ENCODE measurements around the gene SLC6A11.

The SLC6A11 gene

DNA sequence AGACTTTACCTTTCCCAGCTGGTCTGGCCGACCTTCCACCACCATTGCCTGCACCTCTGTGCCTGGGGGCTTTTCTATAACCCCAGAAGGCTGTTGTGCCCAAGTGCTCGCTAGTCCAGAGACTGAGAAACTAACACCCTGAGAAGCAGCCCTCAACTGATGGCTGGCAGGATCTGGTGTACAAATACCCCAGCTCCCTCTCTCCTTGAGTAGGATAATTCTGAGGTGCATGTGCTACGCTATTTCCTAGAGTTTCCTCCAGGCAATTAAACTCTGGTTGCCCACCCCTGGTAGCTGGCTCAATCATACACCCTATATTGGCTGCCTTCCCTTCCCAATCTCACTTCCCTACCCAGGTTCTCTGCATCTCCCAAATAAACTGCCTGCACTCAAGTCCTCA, 165.0 kb downstream of the SLC6A11 start:
- no peak for DNase-seq (ENCODE audit: low read depth)

DNA sequence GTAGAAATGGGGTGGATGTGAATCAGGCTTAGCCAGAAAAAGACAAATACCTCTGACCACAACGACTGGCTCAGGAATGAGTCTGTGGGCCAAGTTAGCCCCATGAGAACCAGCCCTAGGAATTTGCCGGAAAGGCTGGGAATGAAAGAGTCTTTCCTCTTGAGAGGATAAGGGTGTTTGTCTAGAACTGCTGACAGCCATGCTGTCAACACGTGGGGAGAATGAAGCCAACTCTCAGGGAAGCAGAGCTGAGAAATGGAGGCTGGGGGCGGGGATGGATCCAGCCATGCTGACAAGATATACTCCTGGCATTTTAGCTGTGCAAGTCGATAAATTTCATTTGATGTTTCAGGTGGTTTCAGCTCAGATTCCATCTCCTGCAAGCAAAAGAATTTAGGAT, 165.9 kb downstream of the SLC6A11 start:
- no peak for DNase-seq (ENCODE audit: low read depth)

DNA sequence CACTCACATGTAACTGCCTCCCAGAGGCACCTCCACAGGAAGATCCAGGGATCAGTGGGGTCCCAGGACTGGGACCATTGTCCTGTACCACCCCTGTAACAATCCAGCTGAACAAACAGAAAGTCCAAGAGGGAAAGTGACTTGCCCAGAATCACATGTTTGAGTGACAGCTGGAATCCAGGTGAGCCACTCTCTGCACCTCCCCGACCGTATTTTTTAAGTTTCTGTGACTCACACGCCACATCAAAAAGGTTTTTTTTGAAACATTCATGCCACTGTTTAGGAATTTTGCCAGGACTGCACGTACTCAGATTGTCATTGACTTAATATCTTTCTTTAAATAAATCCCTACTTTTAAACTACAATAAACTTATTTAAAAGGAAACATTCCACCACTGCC, 166.8 kb downstream of the SLC6A11 start:
- no peak for DNase-seq (ENCODE audit: low read depth)

DNA sequence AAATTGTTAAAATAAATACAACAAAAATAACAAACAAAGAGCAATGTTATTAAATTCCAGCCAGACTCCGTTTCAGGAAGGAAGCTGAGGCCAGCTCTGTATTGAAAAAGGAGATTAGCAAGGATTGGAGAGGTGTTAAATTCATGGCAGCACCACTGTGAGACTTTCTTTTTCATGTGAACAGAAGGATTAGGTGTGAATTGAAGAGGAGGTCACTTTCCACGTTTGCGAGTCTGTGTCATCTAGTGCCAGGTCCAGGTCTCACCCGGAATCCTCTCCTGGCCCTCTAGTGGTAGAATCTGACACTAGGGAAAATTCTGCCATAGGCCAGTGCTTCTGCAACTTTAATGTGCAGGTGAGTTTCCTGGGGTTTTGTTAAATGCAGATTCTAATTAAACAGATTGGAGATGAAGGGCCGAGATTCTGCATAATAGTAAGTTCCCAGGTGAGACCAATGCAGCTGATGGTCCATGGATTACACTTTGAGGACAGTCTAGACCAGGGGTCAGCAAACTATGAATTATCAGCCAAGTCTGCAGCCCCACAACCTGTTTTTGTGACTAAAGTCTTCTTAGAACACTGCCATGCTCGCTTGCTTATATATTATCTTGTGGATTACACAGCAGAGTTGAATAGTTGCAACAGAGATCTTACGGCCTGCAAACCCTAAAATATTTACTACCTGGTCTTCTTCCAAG, 167.3 kb downstream of the SLC6A11 start:
- DNase-seq (ENCODE audit: low read depth) = no peak

DNA sequence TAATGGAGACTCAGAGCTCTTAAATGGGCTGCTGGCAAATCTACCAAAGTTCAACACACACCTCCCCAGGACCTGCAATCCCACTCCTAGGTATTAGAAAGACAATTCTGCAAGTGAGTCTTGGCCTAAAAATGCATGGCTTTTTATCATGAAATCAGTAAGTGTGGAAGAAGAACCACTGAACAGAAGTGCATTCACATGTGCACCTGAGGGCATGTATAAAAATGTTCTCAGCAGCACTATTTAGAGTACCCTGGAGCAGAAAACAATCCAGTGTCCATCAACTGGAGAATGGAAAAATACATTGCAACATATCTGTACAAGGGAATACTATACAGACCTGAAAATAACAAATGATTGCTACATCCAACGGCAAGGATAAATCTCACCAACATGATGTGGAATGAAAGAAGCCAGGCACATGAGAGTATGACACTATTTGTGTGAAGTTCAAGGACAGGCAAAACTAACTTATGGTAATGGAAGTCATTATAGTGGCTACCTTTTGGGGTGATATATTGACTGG, 168.4 kb downstream of the SLC6A11 start:
- no peak for DNase-seq (ENCODE audit: low read depth)

DNA sequence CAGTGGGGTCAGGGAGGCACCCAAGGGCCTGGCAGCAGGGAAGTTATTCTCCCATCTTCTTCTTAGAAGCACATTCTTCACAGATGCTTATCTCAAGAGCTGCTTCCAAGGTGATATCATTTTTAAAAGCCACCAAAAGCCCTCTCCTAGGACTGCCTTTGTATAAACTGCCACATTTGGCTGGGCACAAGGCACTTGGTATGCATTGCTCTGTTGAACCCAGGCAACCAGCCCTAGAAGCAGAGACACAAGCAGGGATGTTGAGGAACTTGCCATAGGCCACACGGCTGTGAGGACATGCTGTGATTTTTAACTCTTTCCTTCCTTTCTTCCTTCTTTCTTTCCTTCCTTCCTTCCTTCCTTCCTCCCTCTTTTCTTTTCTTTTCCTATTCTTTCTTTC, 169.2 kb downstream of the SLC6A11 start:
- DNase-seq (ENCODE audit: low read depth) = no peak

DNA sequence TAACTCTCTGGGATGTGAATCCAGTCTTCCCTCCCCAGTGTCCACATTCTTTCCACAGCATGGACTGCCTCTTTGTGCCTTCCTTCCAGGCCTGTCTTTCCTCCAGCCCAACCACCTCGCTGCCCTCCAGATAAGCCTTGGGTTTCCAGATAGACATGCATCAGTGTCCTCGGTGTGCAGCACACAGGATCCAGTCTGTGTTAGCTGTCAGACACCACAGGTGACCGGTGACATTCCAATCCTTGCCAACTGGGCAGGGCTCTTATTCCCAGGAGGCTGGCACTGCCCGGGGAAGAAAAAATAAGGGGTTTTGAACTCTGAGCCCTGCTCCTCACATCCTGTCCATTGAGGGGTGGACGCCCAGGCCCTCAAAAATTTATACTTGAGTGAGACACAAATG, 170.6 kb downstream of the SLC6A11 start:
- DNase-seq (ENCODE audit: low read depth) = no peak

DNA sequence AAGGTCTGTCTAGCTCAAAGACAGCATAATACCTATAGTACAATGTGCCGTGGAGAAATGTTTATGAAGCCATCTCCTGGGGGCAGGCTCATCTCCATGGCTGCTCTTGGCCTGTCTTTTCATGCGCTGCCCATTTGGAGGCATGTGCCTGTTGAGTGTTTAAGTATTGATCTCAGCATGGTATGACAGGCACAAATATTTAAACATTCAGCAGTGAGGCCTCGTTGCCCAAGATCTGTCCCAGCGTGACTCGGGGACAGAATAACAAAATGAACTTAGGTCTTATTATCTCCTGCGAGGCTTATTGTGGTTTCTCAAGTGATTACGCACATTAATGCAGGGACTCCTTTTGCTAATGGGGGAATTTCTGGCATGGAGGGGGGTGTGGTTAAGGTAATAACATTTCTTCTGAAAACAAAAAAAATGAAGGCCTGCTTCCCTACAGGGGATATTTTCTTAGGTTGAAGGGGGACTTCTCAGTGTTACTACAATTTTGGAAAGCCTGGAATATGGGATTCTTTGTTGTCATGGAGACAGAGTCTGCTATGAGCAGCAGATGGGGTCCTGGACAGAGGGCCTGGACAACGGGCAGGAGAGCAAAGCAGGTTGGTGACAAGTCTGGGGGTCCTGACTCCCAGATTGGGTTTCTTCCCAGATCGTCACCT, 172.1 kb downstream of the SLC6A11 start:
- no peak for DNase-seq (ENCODE audit: low read depth)

DNA sequence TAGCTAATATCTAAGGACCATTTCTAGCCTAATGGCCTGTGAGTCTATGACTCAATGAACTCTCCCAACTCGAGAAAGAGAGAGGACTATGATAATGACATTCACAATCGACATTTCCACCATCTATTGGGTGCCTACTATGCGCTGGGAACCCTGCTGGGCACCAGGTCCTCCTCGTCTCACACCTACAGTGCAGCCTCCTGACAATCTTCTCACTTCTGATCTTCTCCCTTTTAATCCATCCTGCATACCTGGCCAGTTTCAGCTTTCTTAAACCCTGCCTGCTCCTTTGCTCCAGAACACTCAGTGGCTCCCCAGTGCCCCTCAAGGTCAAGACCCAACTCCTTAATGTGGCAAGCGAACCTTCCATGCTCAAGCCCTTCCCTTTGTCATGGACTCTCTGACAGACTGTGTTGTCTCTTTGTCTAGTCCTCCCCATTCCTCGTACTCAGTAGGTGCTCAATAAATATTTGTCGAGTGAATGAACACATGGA, 173.0 kb downstream of the SLC6A11 start:
- no peak for DNase-seq (ENCODE audit: low read depth)

All from activated T-cell treated with anti-CD3 and anti-CD28 coated beads for 1 hour (primary cell).